Measurements from ENCODE around the gene DENND11.

DENND11 gene

DNA sequence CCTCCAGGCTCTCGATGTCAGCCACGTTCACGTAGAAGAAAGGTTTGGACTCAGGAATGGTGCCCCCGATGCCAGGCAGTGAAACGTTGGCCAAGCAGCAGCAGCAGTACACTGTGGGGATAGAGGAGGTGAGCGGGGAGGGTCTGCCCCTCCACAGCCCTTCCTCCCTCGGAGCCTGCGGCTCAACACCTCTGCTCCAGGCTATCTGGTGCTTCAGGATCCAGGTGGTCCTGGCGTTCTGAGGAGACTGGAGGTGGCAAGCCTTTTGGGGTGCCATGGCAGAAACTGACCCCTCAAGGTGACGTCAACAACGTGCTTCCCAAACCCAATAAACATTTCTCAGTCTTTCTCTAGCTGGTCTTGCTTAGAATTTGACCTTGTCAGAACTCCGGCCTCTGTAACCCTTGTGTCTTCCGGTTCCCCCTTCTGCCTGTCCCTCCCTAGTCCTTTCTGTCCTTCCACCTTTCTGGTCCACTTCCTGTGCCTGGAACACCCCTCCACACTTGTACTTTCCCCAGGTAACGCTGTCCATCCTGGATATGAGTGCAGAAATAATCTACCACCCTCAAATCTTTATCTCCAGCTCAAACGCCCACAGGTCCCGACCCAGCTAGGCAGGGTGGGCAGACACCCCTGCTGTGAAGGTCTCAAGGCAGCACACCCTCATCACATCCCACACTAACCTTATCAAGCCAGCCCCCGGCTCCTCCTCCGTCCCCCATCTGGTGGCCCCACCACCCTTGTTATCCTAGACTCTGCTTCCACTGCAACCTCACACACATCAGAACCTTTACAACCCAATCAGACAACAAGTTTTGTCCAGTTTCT, 36.5 kb downstream of the DENND11 start:
- no peak overlapping the region for H3K4me3 ChIP-seq (ENCODE audit: low read length)
- DNase-seq (ENCODE audit: low read depth), result no peak
- TF ChIP-seq CTCF (IDR thresholded peaks at IDR 0.05; ENCODE audit: insufficient read depth, low read depth, low read length, missing control alignments), result no peak

GRCh38 chr7:141664450-141664849, 37.5 kb downstream of the DENND11 start:
- TF ChIP-seq CTCF (IDR thresholded peaks at IDR 0.05; ENCODE audit: insufficient read depth, low read depth, low read length, missing control alignments), result no peak
- no peak overlapping the region for H3K4me3 ChIP-seq (ENCODE audit: low read length)
- DNase-seq (ENCODE audit: low read depth), result no peak

GRCh38 chr7:141663081-141663849, 38.7 kb downstream of the DENND11 start:
- H3K4me3 ChIP-seq (ENCODE audit: low read length), result no peak overlapping the region
- peak; percentile 87 for DNase-seq (ENCODE audit: low read depth)
- no peak for TF ChIP-seq CTCF (IDR thresholded peaks at IDR 0.05; ENCODE audit: insufficient read depth, low read depth, low read length, missing control alignments)

DNA sequence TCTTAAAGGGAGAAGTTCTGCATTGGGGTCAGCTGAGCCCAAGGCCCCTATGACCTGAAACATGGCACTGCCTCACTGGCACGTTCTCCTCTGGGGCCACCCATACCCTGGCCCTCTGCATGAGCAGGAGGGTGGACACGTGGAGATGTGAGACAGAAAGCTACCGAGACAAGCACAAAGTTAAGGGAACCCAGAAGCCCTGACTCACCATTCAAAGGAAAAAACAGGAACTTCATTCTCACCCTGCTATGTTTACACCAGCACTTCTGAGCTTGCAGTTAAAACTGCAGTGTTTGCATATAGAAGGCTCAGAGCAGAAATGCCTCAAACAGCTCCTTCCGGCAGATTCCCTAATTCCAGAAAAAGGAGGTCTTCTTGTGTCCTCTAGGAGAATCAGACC, 41.7 kb downstream of the DENND11 start:
- no peak overlapping the region for H3K4me3 ChIP-seq (ENCODE audit: low read length)
- DNase-seq (ENCODE audit: low read depth), result no peak
- TF ChIP-seq CTCF (IDR thresholded peaks at IDR 0.05; ENCODE audit: insufficient read depth, low read depth, low read length, missing control alignments), result no peak

GRCh38 chr7:141659501-141659900, 42.5 kb downstream of the DENND11 start:
- TF ChIP-seq CTCF (IDR thresholded peaks at IDR 0.05; ENCODE audit: insufficient read depth, low read depth, low read length, missing control alignments), result no peak
- no peak for DNase-seq (ENCODE audit: low read depth)
- no peak overlapping the region for H3K4me3 ChIP-seq (ENCODE audit: low read length)

- DNase-seq (ENCODE audit: low read depth), result peak; percentile 84
- H3K4me3 ChIP-seq (ENCODE audit: low read length), result no peak overlapping the region
- TF ChIP-seq CTCF (IDR thresholded peaks at IDR 0.05; ENCODE audit: insufficient read depth, low read depth, low read length, missing control alignments), result peak; percentile 85
These were observed 47.4 kb downstream of the DENND11 start for GRCh38 chr7:141654551-141654950.

Data from epithelial cell of esophagus (primary cell).